Kidney (tissue), 14 donors: ENCODE measurements around the gene CAMTA1. TPM values are rescaled to one million over a fixed set of nuclear protein-coding genes. Genes with fewer than 3 reads are reported as not detected.
A peak's percentile ranks its signal among the peaks of the same experiment; 100 is the strongest.

Experiments used
- DNase-seq, 5 donors: peaks; one replicate each; pipeline ENCODE4 v3.0.0-alpha.2; 2013 to 2020
- FAIRE-seq: peaks from 2 replicates; lab custom pipeline; 2012; peaks lifted over from hg19 to GRCh38; lab: Jason Lieb, UNC
- H3K27ac ChIP-seq, 2 donors: one replicate each; pipeline ENCODE4 v1.7.0; 2013; ENCODE audit warnings: low read depth in 2 of 2, low read length in 2 of 2, inconsistent platforms in 1 of 2
- H3K27me3 ChIP-seq: one replicate; pipeline ENCODE4 v1.7.1; 2013; ENCODE audit warnings: low read length, inconsistent platforms; ENCODE audit not compliant: control insufficient read depth, insufficient read depth
- H3K36me3 ChIP-seq, 3 donors: one replicate each; pipeline versions ENCODE4 v1.7.0 to v1.7.1; 2013; ENCODE audit warnings: low read length in 3 of 3, control low read depth in 1 of 3, inconsistent platforms in 1 of 3; ENCODE audit not compliant: insufficient read depth in 3 of 3, control insufficient read depth in 2 of 3
- H3K4me1 ChIP-seq, 3 donors: one replicate each; pipeline versions ENCODE4 v1.7.0 to v1.7.1; 2013; ENCODE audit warnings: low read length in 3 of 3, inconsistent platforms in 1 of 3, low read depth in 1 of 3; ENCODE audit not compliant: control insufficient read depth in 2 of 3, insufficient read depth in 2 of 3
- H3K4me3 ChIP-seq, 3 donors: one replicate each; pipeline versions ENCODE4 v1.7.0 to v1.8.1; 2013; ENCODE audit warnings: low read length in 3 of 3, control low read depth in 1 of 3, inconsistent platforms in 1 of 3
- H3K9ac ChIP-seq, 3 donors: one replicate each; pipeline versions ENCODE4 v1.7.0 to v1.7.1; 2013; ENCODE audit warnings: low read length in 3 of 3, control low read depth in 1 of 3, inconsistent platforms in 1 of 3
- H3K9me3 ChIP-seq, 3 donors: one replicate each; pipeline versions ENCODE4 v1.7.0 to v1.7.1; 2013; ENCODE audit warnings: low read length in 3 of 3, control low read depth in 1 of 3, inconsistent platforms in 1 of 3; ENCODE audit not compliant: control insufficient read depth in 2 of 3, insufficient read depth in 1 of 3
- CTCF ChIP-seq: IDR thresholded peaks from 3 replicates; pipeline ENCODE4 v1.5.1; 2012; ENCODE audit warnings: mild to moderate bottlenecking, moderate library complexity, borderline replicate concordance; ENCODE audit not compliant: insufficient read depth; ENCODE audit errors: extremely low read depth
- intact Hi-C: fragments of 100-400 bp; cut with DNase I; formaldehyde crosslinking; loops from one replicate; pipeline ENCODE4 v1.11.1; 2022
- polyA plus RNA-seq: library from polyadenylated mRNA; stranded (reverse); fragments of 350-450 nt; fragmentation: Illumina TruSeq; extraction: RNeasy Lipid Tissue Mini Kit (QIAGEN cat#74804); gene quantifications from one replicate; pipeline ENCODE4 v1.2.3, GENCODE V29; 2014; ENCODE audit warnings: low read depth, low replicate concordance; ENCODE audit not compliant: insufficient read depth
- total RNA-seq: library from RNA; stranded (reverse); fragmentation: NEBNext Ultra II Directional; extraction: Animal tissue kit (Norgen Biotek cat#: 25700); gene quantifications from one replicate; pipeline ENCODE4 v1.2.1, GENCODE V29; 2021
- donor health status: control.
- donor health status: control.
- donor health status: control.
- donor health status: control.
- donor health status: control.
- donor health status: DM: yes; HTN: yes; CAD: no.
- donor health status: Normal renal cell carcinoma (clear cell type).

CAMTA1 gene
- total and polyA plus RNA-seq, 2 donors from 2014 or later, result 79.0 to 170 TPM

- H3K4me1 ChIP-seq, result peaks cover 0 to 8% (median 5%) of the 10 kb centered on the region in 3 donors
- H3K27me3 ChIP-seq, result no peaks in the 10 kb centered on the region
- H3K4me3 ChIP-seq, result no peak overlapping the region
- FAIRE-seq (no peak), DNase-seq (no peak)
- no peaks in the 10 kb centered on the region for H3K9me3 ChIP-seq
- H3K9ac ChIP-seq, result no peak overlapping the region
- intact Hi-C loops, result loop anchor here (5.0 kb wide), 1 partner anchor 76 kb away; no protein-coding TSS in a partner anchor
- no peaks in the 10 kb centered on the region for H3K36me3 ChIP-seq
- H3K27ac ChIP-seq, result no peak overlapping the region
- no peak for TF ChIP-seq CTCF
These were observed 886.4 kb downstream of the CAMTA1 start for GRCh38 chr1:7671676-7672075.

- H3K36me3 ChIP-seq, result no peaks in the 10 kb centered on the region
- intact Hi-C loops, result loop anchor here (5.0 kb wide), 1 partner anchor 74 kb away; no protein-coding TSS in a partner anchor
- no peak overlapping the region for H3K9ac ChIP-seq
- DNase-seq (no peak), FAIRE-seq (no peak)
- no peaks in the 10 kb centered on the region for H3K27me3 ChIP-seq
- no peak for TF ChIP-seq CTCF
- H3K4me1 ChIP-seq, result peaks cover 0 to 5% (median 5%) of the 10 kb centered on the region in 3 donors
- no peak overlapping the region for H3K4me3 ChIP-seq
- H3K27ac ChIP-seq, result no peak overlapping the region
- no peaks in the 10 kb centered on the region for H3K9me3 ChIP-seq
These were observed 887.6 kb downstream of the CAMTA1 start for GRCh38 chr1:7672864-7673263.

- intact Hi-C loops, result loop anchor here (5.0 kb wide), 1 partner anchor 72 kb away; no protein-coding TSS in a partner anchor
- no peak for FAIRE-seq
- no peak for TF ChIP-seq CTCF
These were observed 889.7 kb downstream of the CAMTA1 start for GRCh38 chr1:7674972-7675371.

More at GRCh38 chr1:7674972-7675371, 889.7 kb downstream of the CAMTA1 start:
- no peaks in the 10 kb centered on the region for H3K9me3 ChIP-seq
- no peaks in the 10 kb centered on the region for H3K27me3 ChIP-seq
- H3K27ac ChIP-seq, result no peak overlapping the region
- H3K36me3 ChIP-seq, result no peaks in the 10 kb centered on the region
- H3K4me3 ChIP-seq, result no peak overlapping the region
- peaks cover 0 to under 1% (median under 1%) of the 10 kb centered on the region in 3 donors for H3K4me1 ChIP-seq
- no peak overlapping the region for H3K9ac ChIP-seq
- peak in 1 of 5 donors; percentile 14 for DNase-seq
